Stimulated activated CD4-positive, alpha-beta T cell treated with anti-CD3 and anti-CD28 coated beads, TNF-alpha, amount 100 ng/mL, for 48 hours (primary cell): ENCODE measurements around the gene IL19.
A peak's percentile ranks its signal among the peaks of the same experiment; 100 is the strongest.

Experiments
- DNase-seq, 3 donors: peaks; one replicate each; pipeline ENCODE4 v3.0.0-alpha.2; 2020; ENCODE audit warnings: low read depth in 3 of 3

Gene IL19, protein sequence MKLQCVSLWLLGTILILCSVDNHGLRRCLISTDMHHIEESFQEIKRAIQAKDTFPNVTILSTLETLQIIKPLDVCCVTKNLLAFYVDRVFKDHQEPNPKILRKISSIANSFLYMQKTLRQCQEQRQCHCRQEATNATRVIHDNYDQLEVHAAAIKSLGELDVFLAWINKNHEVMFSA

DNA sequence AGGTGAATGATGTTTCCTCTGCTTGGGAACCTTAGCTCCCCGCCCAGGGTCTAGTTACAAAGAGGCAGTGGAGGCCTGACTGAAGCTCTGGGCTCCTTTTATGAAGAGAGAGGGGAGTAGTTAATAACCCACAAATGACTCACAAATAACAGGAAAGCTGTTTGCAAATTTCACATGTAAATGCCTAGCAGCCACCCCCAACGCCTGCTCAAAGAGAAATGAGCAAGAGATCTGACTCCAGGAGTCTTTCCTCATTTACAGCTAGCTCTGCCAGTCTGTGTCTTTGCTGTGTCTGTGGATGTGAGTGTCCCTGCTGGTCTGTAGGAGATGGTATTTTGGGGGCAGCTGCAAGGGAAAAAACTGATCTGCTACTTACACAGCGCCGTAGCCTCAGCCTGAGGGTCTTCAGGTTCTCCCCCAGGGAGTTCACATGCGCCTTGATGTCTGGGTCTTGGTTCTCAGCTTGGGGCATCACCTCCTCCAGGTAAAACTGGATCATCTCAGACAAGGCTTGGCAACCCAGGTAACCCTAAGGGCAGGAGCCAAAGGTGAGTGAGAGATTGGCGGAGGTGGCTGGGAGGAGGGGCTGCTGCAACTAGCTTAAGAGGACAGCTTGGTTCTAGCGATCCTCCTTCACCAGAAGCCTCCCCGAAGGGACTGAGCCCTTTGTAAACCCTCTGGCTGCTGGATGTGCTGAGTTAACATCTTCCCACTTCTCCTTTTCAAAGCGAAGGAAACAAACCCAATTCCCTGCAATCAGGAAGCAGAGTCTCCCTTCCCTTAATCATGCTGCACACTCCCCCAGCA is at the start of gene IL19:
IL19 (plus strand) TSS at position 243 of the 807 bp plus-strand sequence. CDS start 65,890 bp downstream, outside the sequence.
- DNase-seq, result no peak

DNA sequence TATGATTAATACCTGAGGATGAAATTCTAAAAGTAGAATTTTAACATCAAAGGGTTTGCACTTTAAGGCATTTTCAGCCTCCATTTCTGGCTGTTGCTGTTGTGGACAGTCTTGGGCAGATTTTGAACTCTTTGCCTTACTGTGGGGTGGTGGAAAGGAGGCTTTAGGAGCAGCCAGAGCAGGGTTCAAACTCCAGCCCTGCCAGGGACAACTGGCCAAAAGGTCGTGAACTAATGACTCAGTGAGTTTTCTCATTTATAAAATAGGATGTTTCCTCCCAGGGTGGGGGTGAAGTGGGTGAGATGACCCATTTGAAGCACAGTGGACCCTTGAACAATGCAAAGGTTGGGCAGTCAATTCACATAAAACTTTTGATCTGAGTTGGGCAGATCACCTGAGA is 49.1 kb upstream of the IL19 start:
- no peak for DNase-seq

DNA sequence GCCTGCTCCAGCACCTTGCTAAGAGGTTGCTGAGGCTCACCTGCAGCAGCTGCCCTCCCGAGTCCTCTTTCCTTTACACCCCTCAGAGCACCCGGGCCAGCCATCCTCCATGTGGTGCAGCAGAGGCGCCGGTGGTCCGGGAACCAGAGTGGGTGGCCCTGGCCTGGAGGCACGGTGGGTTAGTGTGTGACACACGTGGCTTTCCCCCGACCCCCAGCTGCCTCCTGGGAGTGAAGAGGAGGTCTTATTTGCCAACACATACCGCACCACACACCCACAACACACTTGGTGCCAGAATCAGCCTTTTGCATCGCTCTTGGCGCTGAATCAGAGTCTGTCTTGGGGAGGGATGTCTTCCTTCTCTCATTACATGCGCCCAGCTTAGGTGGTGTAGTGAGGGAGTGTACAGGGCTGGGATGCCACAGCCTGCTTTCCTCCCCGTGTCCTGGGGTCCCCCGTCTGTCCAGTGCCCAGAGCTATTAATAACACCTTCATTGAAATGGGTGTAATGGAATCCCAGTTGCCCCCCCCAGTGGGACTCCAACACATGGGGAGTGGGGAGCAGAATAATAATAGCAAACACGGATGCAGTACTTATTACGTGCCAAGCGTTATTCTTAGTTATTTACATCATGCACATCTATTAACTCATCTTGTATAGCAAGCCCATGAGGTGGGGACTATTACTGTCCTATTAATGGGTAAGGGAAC is 47.7 kb upstream of the IL19 start:
- DNase-seq, result no peak

DNA sequence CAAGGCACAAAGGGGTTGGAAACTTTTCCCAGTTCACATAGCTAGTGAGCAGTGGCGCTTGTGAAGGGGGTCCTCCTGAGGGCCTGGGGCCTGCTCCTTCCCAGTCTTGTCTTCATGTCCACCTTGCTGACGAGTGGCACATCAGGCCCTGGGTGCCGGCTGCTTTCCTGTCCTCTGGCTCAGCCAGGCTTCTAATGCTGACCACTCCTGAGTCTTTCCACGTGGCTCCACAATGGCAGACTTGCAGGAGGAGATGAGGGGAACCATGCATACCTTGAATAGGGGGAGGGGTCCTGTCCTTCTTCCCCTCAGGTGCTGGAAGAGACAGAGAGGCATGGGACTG is 47.1 kb upstream of the IL19 start:
- DNase-seq, result no peak

DNA sequence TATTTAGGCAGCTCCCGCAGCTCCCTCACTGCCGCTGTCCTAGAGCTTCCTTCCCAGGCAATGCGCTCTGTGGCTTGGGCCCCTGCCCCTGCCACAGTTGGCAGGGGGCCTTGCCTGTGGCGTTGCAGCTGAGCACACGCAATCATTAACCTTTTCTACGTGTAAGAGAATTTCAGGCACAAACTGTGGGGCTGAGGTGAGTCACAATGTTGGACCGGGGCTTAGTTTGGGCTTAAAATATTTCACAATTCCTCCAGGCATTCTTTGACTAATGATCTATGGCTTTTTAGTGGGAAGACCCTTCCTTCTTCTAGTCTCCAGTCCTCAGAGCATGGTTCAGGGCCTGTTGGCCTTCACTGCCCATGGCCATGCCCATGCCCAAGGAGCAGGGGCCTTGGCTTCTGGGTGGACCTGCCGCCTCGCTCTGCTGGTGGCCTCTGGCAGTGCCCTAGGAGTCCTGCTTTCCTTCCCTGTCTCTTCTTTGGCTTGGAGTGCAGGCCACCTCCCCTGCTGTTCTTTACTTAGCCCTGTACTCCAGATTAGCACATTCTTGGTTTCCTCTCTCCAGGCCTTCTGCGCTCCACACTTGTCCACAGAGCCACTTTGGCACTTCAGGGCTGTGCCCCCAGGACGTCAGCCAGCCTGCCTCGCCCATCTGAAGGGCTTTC is 46.6 kb upstream of the IL19 start:
- DNase-seq, result no peak

DNA sequence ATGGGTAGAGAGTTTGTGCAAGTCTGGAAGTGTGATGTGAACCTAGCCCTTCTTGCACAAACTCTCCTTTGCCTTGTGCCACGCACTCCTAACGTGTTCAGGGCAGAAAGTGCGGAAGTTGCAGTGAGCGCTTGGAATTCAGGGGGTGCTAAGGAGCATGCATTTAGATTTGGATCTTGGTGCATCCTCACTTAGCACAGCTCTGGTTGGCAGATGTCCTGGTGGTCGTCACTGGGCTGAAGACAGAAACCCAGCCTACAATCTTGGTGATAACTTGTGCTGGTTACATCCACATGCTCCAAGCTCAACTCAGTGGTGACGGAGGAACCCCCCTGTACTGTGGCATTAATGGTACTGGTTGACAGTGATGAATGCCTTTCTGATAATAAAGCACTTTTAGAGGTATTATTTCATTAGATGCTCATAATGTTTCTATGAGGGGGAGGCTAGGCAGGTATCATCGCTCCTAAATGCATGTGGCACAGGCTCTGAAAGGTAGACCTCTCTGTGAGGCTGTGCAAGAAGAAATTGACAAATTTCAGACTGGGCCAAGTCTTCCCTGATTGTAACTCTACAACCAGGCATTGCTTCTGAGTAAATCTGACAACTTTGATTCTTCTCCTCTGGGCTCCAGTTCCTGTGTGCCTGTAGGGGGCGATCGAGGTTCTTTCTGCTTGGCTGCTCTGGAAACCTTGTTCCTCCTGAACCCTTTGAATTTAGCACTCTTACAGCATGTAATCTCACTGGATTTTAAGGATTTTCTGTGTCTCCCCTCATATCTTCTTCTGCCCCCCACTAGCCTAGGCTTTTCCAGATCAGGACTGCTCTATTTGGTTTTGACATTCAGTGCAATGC is 45.2 kb upstream of the IL19 start:
- peak; percentile 38 to 70 (median 40) for DNase-seq

DNA sequence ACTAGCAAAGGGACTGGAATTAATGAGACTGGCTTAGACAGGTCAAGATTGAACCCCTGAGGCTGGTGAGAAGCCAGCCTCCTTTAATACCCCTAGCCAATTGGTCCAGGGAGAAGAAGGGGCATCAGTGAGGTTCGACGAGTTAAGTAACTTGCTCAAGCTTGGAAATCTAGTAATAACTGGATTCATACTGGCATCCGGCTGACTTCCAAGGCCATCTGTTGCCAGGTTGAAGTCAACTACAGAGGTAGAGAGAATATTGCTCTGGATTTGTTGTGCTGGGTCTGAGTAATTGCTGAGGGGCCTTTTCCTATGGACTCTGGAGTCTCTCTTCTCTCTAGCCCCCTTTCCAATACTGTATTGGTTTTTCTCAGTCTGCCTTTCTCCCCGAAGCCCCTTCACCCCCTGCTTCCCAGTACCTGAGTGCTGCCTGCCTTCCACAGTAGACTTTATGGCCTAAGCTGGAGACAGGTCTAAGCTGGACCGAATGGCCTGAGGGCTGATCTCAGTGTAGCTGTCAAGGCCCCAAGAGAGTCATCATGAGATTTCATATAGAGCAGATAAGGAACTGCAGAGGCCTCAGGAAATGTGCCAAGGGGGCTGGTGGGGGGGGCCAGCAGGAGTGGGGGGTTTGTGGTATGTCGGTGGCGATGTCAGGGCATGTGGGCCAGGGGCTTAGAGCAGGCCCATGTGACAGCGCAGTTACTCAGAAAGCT is 42.4 kb upstream of the IL19 start:
- no peak for DNase-seq

DNA sequence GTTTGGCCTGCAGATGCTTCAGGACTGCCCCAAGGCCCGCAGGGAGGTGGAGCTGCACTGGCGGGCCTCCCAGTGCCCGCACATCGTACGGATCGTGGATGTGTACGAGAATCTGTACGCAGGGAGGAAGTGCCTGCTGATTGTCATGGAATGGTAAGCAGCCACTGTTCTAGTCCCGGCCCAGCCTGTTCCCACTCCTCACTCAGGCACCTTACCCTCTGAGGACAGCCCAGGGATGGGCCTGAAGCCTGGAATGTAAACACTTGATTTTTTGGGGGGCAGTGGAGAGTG is 41.9 kb upstream of the IL19 start:
- DNase-seq, result no peak

DNA sequence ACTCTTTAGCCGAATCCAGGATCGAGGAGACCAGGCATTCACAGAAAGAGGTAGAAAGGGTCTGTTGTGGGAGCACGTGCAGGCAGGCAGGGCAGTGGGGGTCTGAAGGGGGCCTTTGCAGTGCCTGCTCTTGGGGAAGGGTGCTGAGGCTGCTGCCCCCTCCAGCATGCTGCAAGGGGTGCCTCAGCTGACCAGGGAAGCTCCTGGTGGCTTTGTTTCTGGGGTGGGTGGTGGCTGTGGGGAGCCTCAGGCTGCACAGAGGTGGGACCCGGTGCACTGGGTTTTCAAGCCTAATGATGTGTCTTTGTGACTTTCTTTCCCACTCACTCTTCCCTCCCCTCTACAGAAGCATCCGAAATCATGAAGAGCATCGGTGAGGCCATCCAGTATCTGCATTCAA is 41.5 kb upstream of the IL19 start:
- no peak for DNase-seq

DNA sequence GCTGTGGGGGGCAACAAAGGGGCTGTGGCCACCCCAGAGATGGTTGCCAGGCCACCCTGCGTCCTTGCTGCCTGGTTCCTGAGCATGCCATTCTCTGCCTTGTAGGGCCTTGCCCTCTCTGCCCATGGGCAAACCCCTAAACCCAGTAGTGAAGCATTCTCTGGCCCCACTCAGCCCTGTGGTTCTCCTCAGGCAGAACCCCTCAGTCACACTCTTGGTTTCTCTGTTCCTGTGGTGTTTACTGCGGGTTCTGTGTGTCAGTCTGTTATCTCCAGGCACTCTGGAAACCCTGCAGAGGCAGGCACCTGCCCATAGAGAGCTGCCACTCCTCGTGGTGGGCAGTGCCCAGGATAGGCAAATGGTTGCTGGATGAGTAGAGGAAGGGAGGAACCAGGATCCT is 41.1 kb upstream of the IL19 start:
- no peak for DNase-seq

DNA sequence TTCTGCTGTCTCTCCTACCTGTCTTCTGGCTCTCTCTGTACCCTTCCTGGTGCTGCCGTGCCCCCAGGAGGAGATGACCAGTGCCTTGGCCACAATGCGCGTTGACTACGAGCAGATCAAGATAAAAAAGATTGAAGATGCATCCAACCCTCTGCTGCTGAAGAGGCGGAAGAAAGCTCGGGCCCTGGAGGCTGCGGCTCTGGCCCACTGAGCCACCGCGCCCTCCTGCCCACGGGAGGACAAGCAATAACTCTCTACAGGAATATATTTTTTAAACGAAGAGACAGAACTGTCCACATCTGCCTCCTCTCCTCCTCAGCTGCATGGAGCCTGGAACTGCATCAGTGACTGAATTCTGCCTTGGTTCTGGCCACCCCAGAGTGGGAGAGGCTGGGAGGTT is 38.1 kb upstream of the IL19 start:
- no peak for DNase-seq

DNA sequence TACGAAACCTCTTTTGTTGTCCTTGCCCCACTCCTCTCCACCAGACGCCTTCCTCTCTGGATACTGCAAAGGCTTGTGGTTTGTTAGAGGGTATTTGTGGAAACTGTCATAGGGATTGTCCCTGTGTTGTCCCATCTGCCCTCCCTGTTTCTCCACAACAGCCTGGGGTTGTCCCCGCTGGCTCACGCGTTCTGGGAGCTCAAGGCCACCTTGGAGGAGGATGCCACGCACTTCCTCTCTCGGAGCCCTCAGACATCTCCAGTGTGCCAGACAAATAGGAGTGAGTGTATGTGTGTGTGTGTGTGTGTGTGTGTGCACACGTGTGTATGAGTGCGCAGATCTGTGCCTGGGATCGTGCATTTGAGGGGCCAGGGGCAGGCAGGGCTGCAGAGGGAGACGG is 37.6 kb upstream of the IL19 start:
- no peak for DNase-seq

DNA sequence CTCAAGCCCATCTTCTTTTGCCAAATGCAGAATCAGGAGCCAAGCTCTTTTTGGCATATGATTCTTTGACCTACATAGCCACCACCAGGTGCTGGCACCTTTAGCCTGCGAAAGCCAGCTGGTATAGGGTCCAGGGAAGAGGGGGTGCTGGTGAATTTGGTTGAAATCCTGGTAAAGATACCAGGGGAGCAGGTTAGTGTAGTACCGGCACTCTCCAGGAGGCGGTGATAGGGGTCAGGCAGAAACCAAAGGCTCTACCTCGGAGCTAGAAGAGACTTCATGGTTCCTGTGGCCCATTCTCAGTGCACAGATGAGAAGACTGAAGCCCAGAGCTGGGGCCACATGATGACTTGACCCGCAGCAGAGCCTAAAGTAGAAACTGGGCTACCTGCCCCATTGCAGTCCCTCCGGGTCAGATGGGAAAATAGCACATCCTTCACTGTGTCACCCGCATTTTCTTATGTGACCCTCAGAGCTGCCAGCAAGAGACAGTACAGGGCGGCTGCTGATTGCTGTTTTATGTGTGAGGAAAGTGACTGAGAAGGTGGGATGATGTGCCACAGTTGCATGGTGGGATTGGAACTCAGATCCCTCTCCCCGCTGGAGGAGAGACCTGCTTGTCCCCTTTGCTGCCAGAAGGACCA is 36.0 kb upstream of the IL19 start:
- DNase-seq, result peak in 2 of 3 donors; percentile 70 to 81

DNA sequence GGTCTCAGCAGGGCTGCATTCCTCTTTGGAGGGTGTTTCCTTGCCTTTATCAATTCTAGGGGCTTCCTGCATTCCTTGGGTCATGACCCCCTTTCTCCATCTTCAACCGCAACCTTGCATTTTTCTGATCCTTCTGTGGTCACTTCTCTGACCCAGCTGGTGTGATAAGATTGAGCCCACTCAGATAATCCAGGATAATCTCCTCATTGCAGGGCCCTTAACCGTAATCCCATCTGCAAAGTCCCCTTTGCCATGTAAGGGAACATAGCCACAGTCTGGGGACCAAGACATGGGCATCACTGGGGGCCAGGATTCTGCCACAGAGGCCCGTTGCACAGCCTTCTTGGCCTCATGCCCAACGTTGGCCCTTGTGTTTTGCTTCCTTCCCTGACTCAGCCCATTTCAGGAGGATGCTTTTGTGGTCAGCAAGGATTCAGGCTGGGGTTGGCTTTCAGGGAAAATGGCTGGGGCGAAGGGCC is 35.0 kb upstream of the IL19 start:
- DNase-seq, result no peak

DNA sequence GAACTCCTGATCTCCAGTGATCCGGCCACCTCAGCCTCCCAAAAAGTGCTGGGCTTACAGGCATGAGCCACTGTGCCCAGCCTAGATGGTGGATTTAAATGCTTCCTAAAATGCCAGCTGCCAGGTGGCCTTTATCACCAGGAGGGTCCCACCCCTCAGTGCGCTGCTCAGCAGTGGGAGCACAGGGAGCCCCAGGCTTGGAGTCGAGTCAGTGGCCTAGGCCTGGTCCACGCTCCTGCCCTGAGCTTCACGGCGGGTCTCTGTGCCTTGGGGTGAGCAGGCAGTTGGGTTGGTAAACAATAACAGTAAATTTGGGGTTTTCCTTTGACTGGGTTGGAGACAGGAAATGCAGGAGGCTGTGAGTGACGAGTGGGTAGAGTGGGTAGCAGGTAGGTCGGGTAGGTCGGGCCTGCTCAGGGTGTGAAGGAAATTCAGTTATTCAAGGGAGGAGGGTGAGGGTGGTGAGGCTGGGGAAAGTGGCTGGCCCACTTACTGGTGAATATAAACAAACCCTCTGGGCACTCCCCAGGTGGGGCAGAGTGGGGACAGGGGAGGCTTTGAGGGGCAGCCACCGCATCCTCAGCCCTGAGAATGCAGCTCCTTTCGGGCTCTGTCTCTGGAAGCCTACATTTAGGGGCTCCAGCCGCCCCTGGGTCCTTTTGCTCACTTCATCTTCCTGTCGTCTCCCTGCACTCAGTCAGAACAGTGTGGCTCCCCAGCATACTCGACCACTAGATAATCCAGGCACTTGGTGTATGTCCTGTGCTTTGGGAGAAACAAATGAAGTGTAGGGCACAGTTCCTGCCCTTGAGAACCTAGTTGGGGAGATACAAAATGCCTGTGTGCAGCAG is 33.5 kb upstream of the IL19 start:
- no peak for DNase-seq

DNA sequence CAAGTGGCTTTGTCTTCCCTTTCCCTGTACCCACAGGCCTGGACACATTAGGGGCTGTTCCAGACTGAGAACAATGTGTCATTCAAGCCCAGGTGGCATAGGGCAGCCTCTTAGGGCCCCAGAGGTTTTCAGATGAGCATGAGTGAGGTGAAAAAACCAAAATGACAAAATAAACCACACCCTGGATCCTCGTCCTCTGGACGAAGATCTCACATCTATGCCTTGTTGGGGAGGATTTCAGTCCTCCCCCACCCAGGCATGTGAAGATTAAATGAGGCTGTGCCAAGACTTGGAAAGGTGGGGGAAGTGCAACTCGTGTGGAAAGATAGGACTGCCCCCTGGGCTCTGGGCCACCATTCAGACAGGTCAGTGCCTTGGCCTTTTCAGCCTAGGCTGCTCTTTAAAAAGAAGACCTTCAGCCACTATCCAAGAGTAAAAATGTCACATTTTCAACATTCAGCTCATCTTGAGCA is 32.8 kb upstream of the IL19 start:
- no peak for DNase-seq

DNA sequence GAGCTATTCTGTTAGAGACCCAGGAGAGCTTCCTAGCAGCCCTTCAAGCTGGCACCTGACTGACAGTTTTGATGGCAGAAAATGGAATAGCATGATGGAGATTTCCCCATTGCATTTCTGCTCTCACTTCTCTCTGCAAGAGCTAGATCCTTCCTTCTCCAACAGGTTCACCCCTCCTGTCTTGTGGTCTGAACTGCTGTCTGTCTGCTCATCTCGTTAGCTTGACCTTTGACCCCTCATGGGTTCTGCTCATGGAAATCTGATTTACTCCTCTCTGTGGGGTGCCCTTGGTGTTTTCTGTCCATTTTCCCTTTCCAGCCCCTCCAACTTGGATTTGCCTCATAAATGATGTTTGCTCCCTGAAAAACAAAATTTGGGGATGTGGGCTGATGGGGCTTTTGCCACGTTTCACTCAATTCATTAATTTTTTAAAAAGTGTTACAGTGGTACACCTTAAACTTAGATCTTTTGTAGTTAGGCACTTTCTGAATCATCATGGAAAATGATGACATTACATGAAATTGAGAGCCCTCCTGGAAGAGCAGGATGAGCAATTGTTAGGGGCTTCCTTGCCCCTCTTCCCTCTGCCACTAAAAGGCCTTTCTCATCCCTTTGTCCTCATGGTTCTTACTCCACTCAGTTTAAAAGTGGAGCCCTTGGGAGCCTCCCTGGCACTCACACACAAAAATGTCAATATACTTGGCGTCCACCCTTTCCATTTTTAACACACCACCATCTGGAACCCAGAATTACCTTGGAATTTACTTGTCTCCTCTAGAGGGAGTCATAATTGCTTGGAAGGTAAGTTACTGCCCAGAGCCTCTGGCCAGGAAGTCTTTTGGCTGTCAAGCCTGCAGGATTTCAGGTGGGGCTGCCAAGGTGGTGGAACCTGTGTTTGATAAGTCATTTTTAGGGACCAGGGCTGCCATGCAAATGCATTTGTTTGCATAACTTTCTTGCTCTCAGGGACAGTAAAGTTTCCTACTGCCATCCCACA is 31.9 kb upstream of the IL19 start:
- DNase-seq, result no peak

DNA sequence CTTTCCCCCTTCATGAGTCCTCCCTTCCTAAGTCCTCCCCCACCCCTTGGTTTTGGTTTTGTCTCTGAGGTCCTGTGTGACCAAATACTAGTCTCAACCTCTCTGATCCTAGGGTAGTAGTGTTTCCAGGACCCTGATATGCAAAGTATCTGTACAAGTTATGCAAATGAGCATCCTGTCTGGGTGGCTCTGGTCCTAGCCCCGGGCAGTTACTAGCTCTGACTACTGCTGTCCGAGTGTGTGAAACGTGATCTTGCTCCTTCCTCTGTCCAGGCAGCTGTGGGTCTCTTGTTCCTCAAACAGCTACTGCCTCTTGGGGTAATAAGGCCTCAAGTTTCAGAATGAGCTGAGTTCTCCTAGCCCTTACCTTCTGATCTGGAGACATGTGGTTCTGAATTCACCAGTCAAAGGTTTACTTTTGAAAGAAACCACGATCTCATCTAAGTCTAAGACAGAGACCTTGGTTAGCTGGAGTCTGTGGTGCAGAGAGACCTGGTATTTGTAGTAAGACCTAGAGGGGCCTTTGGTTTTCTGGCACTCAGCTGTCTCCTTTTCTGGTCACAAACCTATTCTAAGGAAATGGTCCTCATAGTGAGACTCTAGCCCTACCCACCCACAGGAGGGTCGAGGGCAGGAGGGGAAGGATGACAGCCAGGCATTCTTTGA is 31.0 kb upstream of the IL19 start:
- DNase-seq, result no peak
